Measurements from ENCODE around the gene NT5C3B. TPM values are rescaled to one million over a fixed set of nuclear protein-coding genes. Genes with fewer than 3 reads are reported as not detected.

NT5C3B gene
- total RNA-seq, 1 donor from 2014 or later: 123 TPM

DNA sequence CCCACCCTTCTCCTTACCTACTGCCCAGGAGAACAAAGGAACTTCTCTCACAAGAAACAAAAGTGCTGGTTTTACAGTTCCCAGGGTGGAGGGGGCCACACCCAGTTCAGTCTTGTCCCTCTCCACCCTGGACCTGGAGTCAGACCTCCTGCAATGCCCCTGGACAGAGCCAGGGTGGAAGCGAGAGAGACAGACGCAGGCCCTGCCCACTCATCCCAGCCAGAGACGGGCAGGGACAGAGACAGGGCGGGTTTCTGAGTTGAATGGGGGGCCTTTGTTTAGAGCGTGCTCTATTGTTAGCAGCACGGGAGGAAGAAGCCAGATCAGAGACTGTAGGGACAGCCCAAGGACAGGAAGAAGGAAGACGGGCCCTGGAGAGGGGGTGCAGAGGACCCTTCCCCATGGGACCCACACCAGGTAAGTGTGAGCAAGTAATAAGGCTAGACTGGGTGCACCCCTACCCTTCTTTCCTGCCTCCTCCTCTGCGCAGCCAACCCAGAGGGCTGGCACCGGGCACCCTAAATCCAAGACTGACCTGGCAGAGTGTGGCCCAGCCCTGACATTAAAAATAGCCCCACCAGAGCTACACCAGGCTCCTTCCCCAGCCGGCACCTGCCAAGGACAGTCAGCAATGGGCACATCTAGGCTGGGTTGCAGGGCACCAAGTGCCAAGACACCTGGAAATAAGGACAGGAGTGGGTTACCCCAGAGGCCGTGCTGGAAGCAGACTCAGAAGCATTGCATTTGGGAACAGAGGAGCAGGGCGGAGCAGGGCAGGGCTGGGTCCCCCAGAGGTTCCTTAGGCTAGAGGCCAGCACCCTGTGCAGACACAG, 60.4 kb downstream of the NT5C3B start:
- H3K27ac Mint-ChIP-seq (ENCODE audit: unreplicated experiment): peak overlapping the region; percentile 90
- TF ChIP-seq CTCF (conservative IDR thresholded peaks at IDR 0.05): no peak
- H3K4me1 Mint-ChIP-seq: peaks cover 37% of the 10 kb centered on the region
- H3K27me3 Mint-ChIP-seq (ENCODE audit: low read depth): no peaks in the 10 kb centered on the region
- no peaks in the 10 kb centered on the region for H3K9me3 Mint-ChIP-seq
- H3K36me3 Mint-ChIP-seq (ENCODE audit: low read depth): no peaks in the 10 kb centered on the region
- peak overlapping the region; percentile 8 for H3K4me3 Mint-ChIP-seq
- peak; percentile 16 for DNase-seq (ENCODE audit: low read depth, low spot score)

Other genes starting within 250 kb of the NT5C3B start
- not detected in 2 replicates for gene KRT14, start 249.3 kb downstream of the NT5C3B start, total RNA-seq
- gene KRT16, start 223.5 kb downstream of the NT5C3B start, total RNA-seq: not detected in 2 replicates
- not detected in 2 replicates for gene KRT17, start 211.7 kb downstream of the NT5C3B start, total RNA-seq
- 617 and 620 TPM in 2 replicates for gene EIF1, start 147.3 kb downstream of the NT5C3B start, total RNA-seq
- not detected in 2 replicates for gene GAST, start 123.9 kb downstream of the NT5C3B start, total RNA-seq
- gene HAP1, start 101.6 kb downstream of the NT5C3B start, total RNA-seq: 1.5 and 1.6 TPM in 2 replicates
- gene JUP, start 49.5 kb downstream of the NT5C3B start, total RNA-seq: 20.6 and 23.5 TPM in 2 replicates
- gene P3H4, start 24.3 kb downstream of the NT5C3B start, total RNA-seq: 40.3 and 42.3 TPM in 2 replicates
- gene FKBP10, start 23.2 kb downstream of the NT5C3B start, total RNA-seq: 259 and 262 TPM in 2 replicates
- gene KLHL10, start 1.6 kb upstream of the NT5C3B start, total RNA-seq: not detected in 2 replicates
- gene KLHL11, start 29.2 kb upstream of the NT5C3B start, total RNA-seq: 20.4 and 20.6 TPM in 2 replicates
- gene ACLY, start 82.7 kb upstream of the NT5C3B start, total RNA-seq: 421 and 422 TPM in 2 replicates
- gene ODAD4, start 94.4 kb upstream of the NT5C3B start, total RNA-seq: 4.2 and 4.8 TPM in 2 replicates
- 213 and 230 TPM in 2 replicates for gene CNP, start 130.6 kb upstream of the NT5C3B start, total RNA-seq
- 126 and 138 TPM in 2 replicates for gene DNAJC7, start 181.2 kb upstream of the NT5C3B start, total RNA-seq
- 59.2 and 60.2 TPM in 2 replicates for gene NKIRAS2, start 183.9 kb upstream of the NT5C3B start, total RNA-seq
- gene C17orf113, start 214.4 kb upstream of the NT5C3B start, total RNA-seq: 2.0 and 2.2 TPM in 2 replicates